NOMO-1 treated with DMSO at 0.1 percent for 48 hours (cell line): Measurements from ENCODE around the gene CACNA2D3.
"Not testable (repeated sequence)": the region's sequence is repeated elsewhere in the genome, so short reads cannot be mapped to it uniquely, and the experiment has no call there.

Experiments used
- DNase-seq: peaks from one replicate; lab custom pipeline; 2025; ENCODE audit not compliant: unreplicated experiment; lab: John Stamatoyannopoulos, UW

The CACNA2D3 gene

DNA sequence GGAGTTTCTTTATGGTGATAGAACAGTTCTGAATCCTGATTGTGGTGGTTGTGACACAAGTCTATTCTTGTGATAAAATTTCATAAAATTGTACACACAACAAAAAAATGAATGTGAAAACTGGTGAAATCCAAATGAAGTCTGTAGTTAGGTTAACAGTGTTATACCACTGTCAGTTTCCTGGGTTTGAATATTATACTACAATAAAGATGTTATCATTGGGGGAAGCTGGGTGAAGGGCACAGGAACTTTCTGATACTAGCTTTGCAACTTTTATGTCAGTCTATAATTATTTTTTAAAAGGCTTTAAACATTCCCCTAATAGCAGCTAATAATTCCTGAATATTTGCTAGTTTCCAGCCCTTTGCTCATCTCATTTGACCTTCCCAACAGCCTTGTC, 485.7 kb downstream of the CACNA2D3 start:
- no peak for DNase-seq

GRCh38 chr3:54619053-54619452, 496.7 kb downstream of the CACNA2D3 start:
- no peak for DNase-seq

GRCh38 chr3:54619531-54619930, 497.2 kb downstream of the CACNA2D3 start:
- no peak for DNase-seq

DNA sequence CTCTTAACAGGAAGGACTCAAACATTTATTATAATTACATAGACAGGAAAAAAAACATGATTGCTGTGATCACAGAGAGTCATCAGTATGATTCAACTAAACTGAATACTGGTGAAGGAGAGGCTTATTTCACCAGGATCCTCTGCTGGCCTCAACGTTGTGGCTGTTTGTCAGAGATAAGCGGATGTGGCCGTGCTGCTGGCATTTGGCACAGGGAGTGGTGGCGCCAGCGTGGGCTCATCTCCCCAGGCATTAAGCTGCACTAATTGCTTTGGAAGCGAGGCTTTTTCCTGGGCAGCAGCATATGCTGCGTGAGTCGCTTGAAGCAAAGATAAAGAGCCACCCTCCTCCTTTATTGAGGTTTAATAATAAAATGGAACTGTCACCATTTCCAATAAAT, 498.8 kb downstream of the CACNA2D3 start:
- no peak for DNase-seq

- DNase-seq: no peak
Observed at GRCh38 chr3:54622678-54623077, 500.3 kb downstream of the CACNA2D3 start.

GRCh38 chr3:54625805-54626787, 503.7 kb downstream of the CACNA2D3 start:
- DNase-seq: no peak

- no peak for DNase-seq
Observed at GRCh38 chr3:54628888-54629441, 506.6 kb downstream of the CACNA2D3 start.

DNA sequence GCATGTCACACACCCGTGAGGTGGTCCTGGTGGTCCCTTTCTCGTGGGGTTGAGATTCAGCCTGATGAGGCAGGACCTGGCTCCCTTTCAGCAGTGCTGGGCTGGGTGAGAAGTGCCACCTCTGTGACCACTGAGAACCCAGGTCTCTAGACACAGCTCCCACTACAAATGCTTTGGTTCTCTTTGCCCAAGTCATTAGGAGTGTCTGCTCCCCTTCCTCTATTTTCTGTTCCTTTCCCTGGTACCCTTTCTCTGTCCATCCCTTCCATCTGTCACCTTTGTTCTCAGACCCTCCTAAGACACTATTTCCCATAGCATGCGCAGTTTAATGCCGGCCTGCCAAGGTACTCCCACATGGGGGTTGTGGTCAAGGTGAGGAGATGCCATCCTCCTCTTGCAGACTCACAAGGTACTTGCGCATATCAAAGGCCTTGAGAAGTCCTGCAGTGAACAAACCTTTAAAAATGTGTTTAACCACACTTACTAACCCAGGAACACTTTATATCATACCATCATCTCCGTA, 507.8 kb downstream of the CACNA2D3 start:
- DNase-seq: no peak

DNA sequence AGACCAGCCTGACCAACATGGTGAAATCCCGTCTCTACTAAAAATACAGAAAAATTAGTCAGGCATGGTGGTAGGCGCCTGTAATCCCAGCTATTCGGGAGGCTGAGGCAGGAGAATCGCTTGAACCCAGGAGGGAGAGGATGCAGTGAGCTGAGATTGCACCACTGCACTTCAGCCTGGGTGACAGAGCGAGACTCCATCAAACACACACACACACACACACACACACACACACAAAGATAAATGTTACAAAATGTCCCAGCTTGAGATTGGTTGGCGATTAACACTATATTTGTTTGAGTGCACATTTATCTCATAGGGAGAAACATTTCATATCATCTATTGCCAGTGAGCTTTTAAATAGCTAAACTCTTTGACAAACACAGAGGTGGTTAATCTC, 508.6 kb downstream of the CACNA2D3 start:
- DNase-seq: not testable (repeated sequence)

GRCh38 chr3:54631516-54632325, 509.4 kb downstream of the CACNA2D3 start:
- DNase-seq: no peak

- no peak for DNase-seq
Observed at GRCh38 chr3:54632326-54632665, 509.9 kb downstream of the CACNA2D3 start.

- DNase-seq: no peak
Observed at GRCh38 chr3:54632834-54633233, 510.5 kb downstream of the CACNA2D3 start.

GRCh38 chr3:54633444-54634121, 511.2 kb downstream of the CACNA2D3 start:
- DNase-seq: no peak

- no peak for DNase-seq
Observed at GRCh38 chr3:54634122-54634469, 511.7 kb downstream of the CACNA2D3 start.

DNA sequence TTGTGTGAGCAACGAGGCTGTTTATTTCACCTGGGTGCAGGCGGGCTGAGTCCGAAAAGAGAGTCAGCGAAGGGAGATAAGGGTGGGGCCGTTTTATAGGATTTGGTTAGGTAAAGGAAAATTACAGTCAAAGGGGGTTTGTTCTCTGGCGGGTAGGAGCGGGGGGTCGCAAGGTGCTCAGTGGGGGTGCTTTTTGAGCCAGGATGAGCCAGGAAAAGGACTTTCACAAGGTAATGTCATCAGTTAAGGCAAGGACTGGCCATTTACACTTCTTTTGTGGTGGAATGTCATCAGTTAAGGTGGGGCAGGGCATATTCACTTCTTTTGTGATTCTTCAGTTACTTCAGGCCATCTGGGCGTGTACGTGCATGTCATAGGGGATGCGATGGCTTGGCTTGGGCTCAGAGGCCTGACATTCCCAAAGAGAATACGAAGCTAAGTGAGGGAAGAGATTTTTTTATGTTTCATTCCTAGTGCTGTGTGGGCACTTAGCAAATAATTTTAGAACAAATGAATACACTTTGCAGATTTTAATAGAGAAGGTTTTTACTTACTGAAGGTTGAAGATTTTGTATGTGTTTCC, 517.5 kb downstream of the CACNA2D3 start:
- not testable (repeated sequence) for DNase-seq

GRCh38 chr3:54641226-54642014, 519.1 kb downstream of the CACNA2D3 start:
- no peak for DNase-seq

DNA sequence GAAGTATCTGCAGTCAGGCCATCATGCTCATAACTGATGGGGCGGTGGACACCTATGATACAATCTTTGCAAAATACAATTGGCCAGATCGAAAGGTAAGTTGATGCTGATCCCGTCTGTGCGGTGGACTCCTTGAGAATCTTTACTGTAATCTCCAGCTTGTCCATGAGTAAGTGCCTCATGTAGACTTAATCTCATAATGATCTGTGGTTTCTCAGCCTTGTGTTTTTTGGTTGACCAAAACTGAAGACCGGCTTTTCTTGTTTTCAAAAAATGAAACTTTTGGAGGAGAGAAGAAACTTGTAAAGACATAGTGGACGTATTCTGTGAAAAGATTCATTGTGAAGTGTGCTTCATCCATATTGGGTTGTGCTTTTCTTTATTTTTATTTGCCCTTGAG, 519.8 kb downstream of the CACNA2D3 start:
- DNase-seq: no peak

GRCh38 chr3:54647721-54648120, 525.4 kb downstream of the CACNA2D3 start:
- no peak for DNase-seq

DNA sequence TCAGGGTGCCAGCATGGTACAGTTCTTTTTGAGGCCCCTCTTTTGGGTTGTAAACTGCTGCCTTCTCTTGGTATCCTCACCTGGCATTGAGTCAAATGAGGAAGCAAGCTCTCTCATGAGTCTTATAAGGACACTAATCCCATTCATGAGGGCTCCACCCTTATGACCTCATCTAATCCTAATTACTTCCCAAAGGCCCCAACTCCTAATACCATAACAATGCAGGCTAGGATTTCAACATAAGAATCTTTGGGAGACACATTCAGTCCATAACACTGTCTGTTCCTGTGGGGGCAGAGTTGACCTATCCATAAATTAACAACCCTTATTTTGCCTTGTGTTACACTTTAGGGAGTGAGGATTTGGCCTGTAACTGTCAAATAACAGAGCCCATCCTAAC, 527.2 kb downstream of the CACNA2D3 start:
- DNase-seq: no peak
